Astrocyte of the spinal cord (primary cell): ENCODE results near the gene NPIPB4.
A peak's percentile ranks its signal among the peaks of the same experiment; 100 is the strongest.
"Not testable (repeated sequence)": the region's sequence is repeated elsewhere in the genome, so short reads cannot be mapped to it uniquely, and the experiment has no call there.

ENCODE experiments used
- DNase-seq: peaks from one replicate; pipeline ENCODE4 v3.0.0; 2011; ENCODE audit warnings: low read depth, low spot score
- H3K4me3 ChIP-seq: 2 replicates; pipeline ENCODE4 v1.5.1; 2011; ENCODE audit warnings: low read depth, mild to moderate bottlenecking, low read length, moderate library complexity
- in situ Hi-C: cut with HindIII; loops from 2 replicates; pipeline ENCODE4 v1.10.0; 2017; ENCODE audit warnings: low sequenced_read_pairs

The NPIPB4 gene

DNA sequence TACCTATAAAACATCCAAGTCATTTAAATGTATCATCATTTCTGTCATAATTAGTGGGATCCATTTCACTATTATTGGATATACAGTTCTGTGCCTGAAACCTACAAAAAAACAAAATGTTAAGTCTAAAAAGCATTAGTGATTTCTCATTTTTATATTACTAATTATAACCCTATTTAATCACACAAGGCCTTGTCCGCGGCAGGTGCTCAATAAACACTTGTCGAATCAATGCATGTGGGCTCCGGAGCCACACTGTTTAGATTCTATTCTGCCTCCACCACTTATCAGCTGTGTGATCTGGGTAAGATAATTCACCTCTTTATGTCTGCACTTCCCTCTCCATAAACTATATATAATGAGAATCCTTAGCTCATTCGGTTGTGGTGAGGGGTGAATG lies at the start of gene NPIPB4:
Gene NPIPB4 (minus strand): TSS at position 101 of the 400 bp plus-strand sequence. CDS start 378 bp downstream, outside the sequence.
- in situ Hi-C loops, result not testable (repeated sequence)

DNA sequence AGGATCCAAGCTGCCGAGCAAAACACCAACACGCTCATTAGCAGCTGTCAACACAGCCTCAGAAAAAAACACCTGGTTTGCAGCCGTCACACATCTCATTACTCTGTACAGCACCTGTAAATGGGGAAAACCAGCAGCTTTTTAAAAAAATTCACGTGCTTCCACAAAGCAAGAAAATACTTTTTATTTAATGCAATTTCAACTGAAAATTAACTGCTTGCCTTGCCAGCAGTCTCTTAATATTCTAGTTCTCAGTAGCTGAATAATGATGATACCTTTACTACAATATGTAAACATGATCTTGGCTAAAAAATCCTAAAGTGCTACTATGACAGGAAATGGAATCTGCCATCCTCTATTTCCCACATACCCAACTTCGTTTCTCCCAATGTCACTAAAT lies 41.4 kb upstream of the NPIPB4 start:
- DNase-seq, H3K4me3 ChIP-seq, in situ Hi-C loops: not testable (repeated sequence)

More for the DNA sequence above, at the start of gene NPIPB4:
- H3K4me3 ChIP-seq, DNase-seq: not testable (repeated sequence)

DNA sequence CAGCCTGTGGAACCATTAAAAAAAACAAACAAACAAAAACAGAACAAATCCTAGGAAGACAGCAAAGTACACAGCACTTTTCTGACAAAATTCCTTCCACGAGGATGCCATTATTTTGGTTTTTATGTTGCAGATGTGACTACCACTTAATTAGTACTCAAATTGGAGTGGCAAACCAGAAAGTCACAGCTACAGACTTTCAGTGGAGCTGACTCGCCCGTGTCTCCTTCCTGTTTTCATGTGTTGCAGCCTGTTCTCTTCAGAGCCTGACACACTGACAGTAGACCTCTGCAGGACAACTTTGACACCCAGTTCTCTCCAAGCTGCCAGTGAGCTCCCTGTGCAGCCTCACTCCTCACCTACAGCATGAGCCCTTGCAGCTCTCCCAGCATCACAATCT lies 24.4 kb upstream of the NPIPB4 start:
- DNase-seq, in situ Hi-C loops, H3K4me3 ChIP-seq: not testable (repeated sequence)

GRCh38 chr16:21837186-21837585 lies 20.4 kb downstream of the NPIPB4 start:
- H3K4me3 ChIP-seq, in situ Hi-C loops, DNase-seq: not testable (repeated sequence)

- DNase-seq, H3K4me3 ChIP-seq, in situ Hi-C loops: not testable (repeated sequence)
Measured at GRCh38 chr16:21836334-21836733, 21.2 kb downstream of the NPIPB4 start.

DNA sequence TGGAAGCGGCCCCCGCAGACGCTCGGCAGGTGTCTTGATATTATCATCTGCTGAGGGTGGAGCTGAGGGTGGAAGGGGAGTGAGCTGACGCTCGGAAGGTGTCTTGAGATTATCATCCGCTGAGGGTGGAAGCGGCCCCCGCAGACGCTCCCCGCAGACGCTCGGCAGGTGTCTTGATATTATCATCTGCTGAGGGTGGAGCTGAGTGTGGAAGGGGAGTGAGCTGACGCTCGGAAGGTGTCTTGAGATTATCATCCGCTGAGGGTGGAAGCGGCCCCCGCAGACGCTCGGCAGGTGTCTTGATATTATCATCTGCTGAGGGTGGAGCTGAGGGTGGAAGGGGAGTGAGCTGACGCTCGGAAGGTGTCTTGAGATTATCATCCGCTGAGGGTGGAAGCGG lies 21.8 kb downstream of the NPIPB4 start:
- in situ Hi-C loops, H3K4me3 ChIP-seq, DNase-seq: not testable (repeated sequence)

GRCh38 chr16:21834211-21834610 lies 23.3 kb downstream of the NPIPB4 start:
- in situ Hi-C loops, DNase-seq, H3K4me3 ChIP-seq: not testable (repeated sequence)

- DNase-seq, in situ Hi-C loops, H3K4me3 ChIP-seq: not testable (repeated sequence)
Measured at GRCh38 chr16:21829929-21830328, 27.6 kb downstream of the NPIPB4 start.

- H3K4me3 ChIP-seq, DNase-seq, in situ Hi-C loops: not testable (repeated sequence)
Measured at GRCh38 chr16:21826067-21826706, 31.4 kb downstream of the NPIPB4 start.

- DNase-seq, H3K4me3 ChIP-seq, in situ Hi-C loops: not testable (repeated sequence)
Measured at GRCh38 chr16:21825526-21825925, 32.0 kb downstream of the NPIPB4 start.

- in situ Hi-C loops, H3K4me3 ChIP-seq, DNase-seq: not testable (repeated sequence)
Measured at GRCh38 chr16:21823258-21823657, 34.3 kb downstream of the NPIPB4 start.

DNA sequence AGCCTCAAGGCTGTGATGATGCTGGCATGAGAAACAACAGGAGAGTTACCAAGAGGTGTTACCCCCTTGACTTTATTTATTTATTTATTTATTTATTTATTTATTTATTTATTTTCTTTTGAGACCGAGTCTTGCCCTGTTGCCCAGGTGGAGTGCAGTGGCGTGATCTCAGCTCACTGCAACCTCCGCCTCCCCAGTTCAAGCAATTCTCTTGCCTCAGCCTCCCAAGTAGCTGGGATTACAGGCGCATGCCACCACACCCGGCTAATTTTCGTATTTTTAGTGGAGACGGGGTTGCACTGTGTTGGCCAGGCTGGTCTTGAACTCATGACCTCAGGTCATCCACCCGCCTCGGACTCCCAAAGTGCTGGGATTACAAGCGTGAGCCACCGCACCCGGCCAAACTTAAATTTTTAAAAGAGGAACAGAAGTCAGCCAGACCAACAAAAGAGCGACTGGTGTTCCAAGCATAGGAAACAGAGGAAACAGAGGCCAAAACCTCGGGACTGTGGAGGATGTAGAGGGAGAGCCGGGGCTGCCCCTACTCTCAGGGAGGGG lies 36.6 kb downstream of the NPIPB4 start:
- DNase-seq, in situ Hi-C loops: not testable (repeated sequence)

GRCh38 chr16:21820028-21820907 lies 37.3 kb downstream of the NPIPB4 start:
- DNase-seq, result peak; percentile 73
- in situ Hi-C loops, result not testable (repeated sequence)
- peak overlapping the region; percentile 41 for H3K4me3 ChIP-seq

More for the DNA sequence above, 36.6 kb downstream of the NPIPB4 start:
- H3K4me3 ChIP-seq, result peak overlapping the region; percentile 41

- H3K4me3 ChIP-seq, result peak overlapping the region; percentile 41
- in situ Hi-C loops, result not testable (repeated sequence)
- peak; percentile 0 for DNase-seq
Measured at GRCh38 chr16:21819617-21820016, 37.9 kb downstream of the NPIPB4 start.

DNA sequence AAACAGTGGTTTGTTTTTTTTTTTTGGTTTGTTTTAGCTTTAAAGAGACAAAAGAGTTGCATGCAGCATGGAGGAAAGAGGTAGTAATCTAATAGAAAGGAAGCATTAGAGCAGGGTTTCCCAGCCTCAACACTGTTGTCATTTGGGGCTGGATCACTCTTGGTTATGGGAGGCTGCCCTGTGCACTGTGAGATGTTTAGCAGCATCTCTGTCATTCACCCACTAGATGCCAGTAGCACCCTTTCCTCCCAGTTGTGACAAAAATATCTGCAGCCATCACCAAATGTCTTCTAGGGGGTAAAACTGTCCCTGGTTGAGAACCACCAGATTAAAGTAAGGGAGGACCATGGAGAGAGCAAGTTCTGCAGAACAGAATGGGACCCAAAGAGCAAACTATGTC lies 40.5 kb downstream of the NPIPB4 start:
- in situ Hi-C loops, H3K4me3 ChIP-seq, DNase-seq: not testable (repeated sequence)

- DNase-seq, in situ Hi-C loops, H3K4me3 ChIP-seq: not testable (repeated sequence)
Measured at GRCh38 chr16:21815694-21816093, 41.9 kb downstream of the NPIPB4 start.

DNA sequence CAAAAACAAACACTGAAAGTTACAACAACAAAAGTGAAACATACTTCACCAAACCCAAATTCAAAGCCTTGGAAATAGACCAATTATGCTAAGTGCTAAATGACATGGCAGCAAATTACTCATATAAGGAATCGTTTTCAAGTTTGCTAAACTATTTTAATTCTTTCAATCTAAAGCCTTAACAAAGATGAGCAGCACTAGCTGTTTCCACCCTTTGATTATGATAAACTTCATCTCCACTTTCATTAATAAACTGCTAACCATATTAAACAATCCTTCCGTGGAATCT lies 55.2 kb downstream of the NPIPB4 start:
- DNase-seq, H3K4me3 ChIP-seq, in situ Hi-C loops: not testable (repeated sequence)
